IPS-18a (cell line): Measurements from ENCODE around the gene SLF1.

Experiments used
- H3K27ac ChIP-seq: one replicate; pipeline ENCODE4 v1.5.1; 2013; ENCODE audit warnings: low read length
- H3K27me3 ChIP-seq: one replicate; pipeline ENCODE4 v1.6.1; 2013; ENCODE audit warnings: mild to moderate bottlenecking, low read length; ENCODE audit not compliant: control insufficient read depth, insufficient read depth
- H3K36me3 ChIP-seq: one replicate; pipeline ENCODE4 v1.6.1; 2013; ENCODE audit warnings: low read depth, low read length; ENCODE audit not compliant: control insufficient read depth
- H3K4me1 ChIP-seq: one replicate; pipeline ENCODE4 v1.6.1; 2013; ENCODE audit warnings: low read depth, low read length; ENCODE audit not compliant: control insufficient read depth
- H3K4me3 ChIP-seq: one replicate; pipeline ENCODE4 v1.5.1; 2013; ENCODE audit warnings: low read length
- H3K9ac ChIP-seq: one replicate; pipeline ENCODE4 v1.6.1; 2013; ENCODE audit warnings: mild to moderate bottlenecking, low read length, moderate library complexity
- H3K9me3 ChIP-seq: one replicate; pipeline ENCODE4 v1.6.1; 2013; ENCODE audit warnings: low read depth, low read length; ENCODE audit not compliant: control insufficient read depth

The SLF1 gene

DNA sequence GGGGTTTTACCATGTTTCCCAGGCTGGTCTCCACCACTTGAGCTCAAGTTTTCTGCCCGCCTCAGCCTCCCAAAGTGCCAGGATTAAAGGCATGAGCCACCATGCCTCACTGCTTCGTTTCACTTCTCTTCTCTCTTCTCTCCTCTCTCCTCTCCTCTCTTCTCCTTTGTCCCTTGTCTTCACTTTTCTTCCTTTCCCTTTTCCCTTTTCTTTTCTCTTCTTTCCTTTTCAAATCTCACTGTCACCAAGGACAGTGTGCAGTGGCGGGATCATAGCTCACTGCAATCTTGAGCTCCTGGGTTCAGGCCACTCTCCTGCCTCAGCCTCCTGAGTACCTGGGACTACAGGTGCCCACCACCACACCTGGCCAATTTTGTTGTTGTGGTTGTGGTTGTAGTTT is 49.5 kb downstream of the SLF1 start:
- Histone ChIP-seq H3K27ac (no peak overlapping the region), H3K4me3 (no peak overlapping the region), H3K36me3 (peaks cover 21% of the 10 kb centered on the region), H3K9ac (no peak overlapping the region), H3K4me1 (no peaks in the 10 kb centered on the region), H3K9me3 (no peaks in the 10 kb centered on the region), H3K27me3 (no peaks in the 10 kb centered on the region)

DNA sequence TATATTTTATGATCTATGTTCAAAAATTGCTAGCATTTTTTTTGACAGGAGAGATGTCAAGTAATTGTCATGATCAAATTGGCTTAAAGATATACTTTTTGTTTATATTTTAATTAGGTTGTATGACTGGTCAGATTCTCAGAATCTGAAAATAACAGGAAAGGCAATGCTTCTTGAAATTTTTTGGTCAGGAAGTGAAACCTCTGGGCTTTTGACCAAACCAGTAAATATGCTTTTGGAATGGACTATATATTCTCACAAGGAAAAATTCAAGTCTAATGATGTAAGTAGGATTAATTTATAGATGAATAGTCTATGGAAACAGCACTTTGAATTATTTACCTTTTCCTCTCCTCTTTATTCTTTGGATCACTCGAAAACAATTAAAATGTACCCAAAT is 52.3 kb downstream of the SLF1 start:
- Histone ChIP-seq H3K4me3 (no peak overlapping the region), H3K4me1 (no peaks in the 10 kb centered on the region), H3K9me3 (no peaks in the 10 kb centered on the region), H3K36me3 (peaks cover 7% of the 10 kb centered on the region), H3K9ac (no peak overlapping the region), H3K27me3 (no peaks in the 10 kb centered on the region), H3K27ac (no peak overlapping the region)

- Histone ChIP-seq H3K9me3 (no peaks in the 10 kb centered on the region), H3K9ac (no peak overlapping the region), H3K27ac (no peak overlapping the region), H3K36me3 (peaks cover 11% of the 10 kb centered on the region), H3K4me3 (no peak overlapping the region), H3K4me1 (no peaks in the 10 kb centered on the region), H3K27me3 (no peaks in the 10 kb centered on the region)
These were observed 54.3 kb downstream of the SLF1 start for GRCh38 chr5:94672746-94673145.

DNA sequence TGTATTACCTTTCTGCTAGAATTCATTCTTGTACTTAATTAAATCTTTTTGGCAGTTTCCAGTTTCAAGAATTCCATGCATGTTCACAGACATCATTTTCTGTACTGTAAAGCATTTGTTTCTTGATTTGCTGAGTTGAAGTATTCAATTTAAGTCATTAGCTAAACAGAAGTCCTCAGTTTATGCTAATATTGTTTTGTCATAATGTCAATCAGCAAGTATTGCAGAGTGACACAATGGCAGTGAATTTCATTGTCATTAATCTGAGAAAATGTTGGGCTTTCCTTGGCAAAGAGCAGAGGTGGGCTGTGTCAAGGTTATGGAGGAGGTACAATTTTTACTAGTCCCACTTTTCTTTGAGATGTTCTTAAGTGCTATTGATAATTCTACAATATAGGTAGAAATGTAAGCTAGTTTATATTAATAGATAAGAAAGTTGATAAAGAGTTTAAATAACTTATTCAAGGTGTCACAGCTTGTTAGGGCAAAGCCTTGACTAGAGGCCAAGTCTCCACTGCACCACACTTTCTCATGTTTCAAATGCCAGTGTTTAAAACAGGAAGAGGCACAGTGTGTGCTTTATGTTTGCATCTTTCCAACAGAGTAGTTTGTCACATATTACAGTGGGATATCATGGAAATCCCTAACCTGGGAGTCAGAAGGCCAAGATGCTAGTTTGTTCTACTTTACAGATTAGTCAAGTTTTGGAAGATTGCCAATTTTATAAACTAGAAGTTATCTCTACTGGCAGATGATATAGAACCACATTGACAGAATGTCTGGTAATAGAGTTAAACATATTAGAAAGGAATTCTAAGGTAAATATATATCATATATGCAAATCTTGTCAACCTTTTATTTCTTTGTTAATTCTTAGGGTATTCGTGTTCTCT is 56.3 kb downstream of the SLF1 start:
- Histone ChIP-seq H3K27me3 (no peaks in the 10 kb centered on the region), H3K9ac (no peak overlapping the region), H3K9me3 (no peaks in the 10 kb centered on the region), H3K27ac (no peak overlapping the region), H3K4me1 (no peaks in the 10 kb centered on the region), H3K4me3 (no peak overlapping the region), H3K36me3 (peaks cover 11% of the 10 kb centered on the region)

DNA sequence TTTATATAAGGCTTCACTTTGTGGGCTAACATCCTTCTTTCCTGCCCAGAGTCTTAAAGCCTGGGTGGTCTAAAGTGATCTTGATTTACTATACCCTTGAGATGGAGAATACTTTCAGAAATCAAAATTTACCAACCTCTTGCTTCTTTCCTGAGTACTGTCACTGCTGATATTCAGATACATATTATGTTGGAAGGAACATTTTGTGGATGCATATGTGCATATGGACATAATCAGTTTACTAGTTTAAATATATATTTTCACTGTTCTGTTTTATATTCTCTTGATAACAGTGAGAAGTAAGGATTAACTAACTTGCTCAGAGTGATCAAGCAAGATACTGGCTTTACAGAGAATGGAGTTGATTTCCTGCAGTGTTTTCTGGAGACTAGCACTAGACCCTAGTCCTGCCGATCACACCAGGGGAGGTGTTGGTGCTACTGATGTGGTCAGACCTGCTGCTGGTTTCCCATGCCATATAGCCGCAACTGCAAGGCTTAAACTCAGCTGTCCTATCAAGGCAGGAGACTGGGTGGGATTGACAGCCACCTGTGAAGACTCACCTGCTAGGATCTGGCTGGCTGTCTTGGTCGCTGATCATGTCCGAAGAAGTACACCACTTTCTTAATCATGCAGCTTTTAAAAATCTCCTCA is 57.6 kb downstream of the SLF1 start:
- no peaks in the 10 kb centered on the region for H3K9me3 ChIP-seq
- H3K4me3 ChIP-seq: no peak overlapping the region
- H3K27me3 ChIP-seq: no peaks in the 10 kb centered on the region
- H3K9ac ChIP-seq: no peak overlapping the region
- H3K4me1 ChIP-seq: no peaks in the 10 kb centered on the region
- no peak overlapping the region for H3K27ac ChIP-seq
- H3K36me3 ChIP-seq: peaks cover 9% of the 10 kb centered on the region

GRCh38 chr5:94682814-94683520 is 64.5 kb downstream of the SLF1 start:
- H3K27me3 ChIP-seq: no peaks in the 10 kb centered on the region
- no peak overlapping the region for H3K4me3 ChIP-seq
- H3K4me1 ChIP-seq: no peaks in the 10 kb centered on the region
- H3K9ac ChIP-seq: no peak overlapping the region
- no peak overlapping the region for H3K27ac ChIP-seq
- H3K36me3 ChIP-seq: peaks cover 2% of the 10 kb centered on the region
- H3K9me3 ChIP-seq: no peaks in the 10 kb centered on the region

GRCh38 chr5:94689908-94690307 is 71.4 kb downstream of the SLF1 start:
- Histone ChIP-seq H3K4me1 (peaks cover 12% of the 10 kb centered on the region), H3K9me3 (no peaks in the 10 kb centered on the region), H3K27ac (no peak overlapping the region), H3K36me3 (peaks cover 19% of the 10 kb centered on the region), H3K4me3 (no peak overlapping the region), H3K9ac (no peak overlapping the region), H3K27me3 (no peaks in the 10 kb centered on the region)

GRCh38 chr5:94690778-94691177 is 72.3 kb downstream of the SLF1 start:
- Histone ChIP-seq H3K4me3 (no peak overlapping the region), H3K9me3 (no peaks in the 10 kb centered on the region), H3K4me1 (peaks cover 12% of the 10 kb centered on the region), H3K9ac (no peak overlapping the region), H3K36me3 (peaks cover 21% of the 10 kb centered on the region), H3K27ac (no peak overlapping the region), H3K27me3 (no peaks in the 10 kb centered on the region)

GRCh38 chr5:94691291-94691690 is 72.8 kb downstream of the SLF1 start:
- H3K9me3 ChIP-seq: no peaks in the 10 kb centered on the region
- H3K4me1 ChIP-seq: peaks cover 12% of the 10 kb centered on the region
- peaks cover 25% of the 10 kb centered on the region for H3K36me3 ChIP-seq
- H3K27me3 ChIP-seq: no peaks in the 10 kb centered on the region
- no peak overlapping the region for H3K27ac ChIP-seq
- no peak overlapping the region for H3K9ac ChIP-seq
- no peak overlapping the region for H3K4me3 ChIP-seq

- Histone ChIP-seq H3K27me3 (no peaks in the 10 kb centered on the region), H3K4me1 (peaks cover 12% of the 10 kb centered on the region), H3K9ac (no peak overlapping the region), H3K4me3 (no peak overlapping the region), H3K9me3 (no peaks in the 10 kb centered on the region), H3K27ac (no peak overlapping the region), H3K36me3 (peaks cover 28% of the 10 kb centered on the region)
These were observed 73.5 kb downstream of the SLF1 start for GRCh38 chr5:94691949-94692348.

- Histone ChIP-seq H3K9ac (no peak overlapping the region), H3K27me3 (no peaks in the 10 kb centered on the region), H3K36me3 (peaks cover 28% of the 10 kb centered on the region), H3K4me3 (no peak overlapping the region), H3K27ac (no peak overlapping the region), H3K4me1 (peaks cover 12% of the 10 kb centered on the region), H3K9me3 (no peaks in the 10 kb centered on the region)
These were observed 74.1 kb downstream of the SLF1 start for GRCh38 chr5:94692581-94692980.
